ENCODE results near the gene DCAF10.

GRCh38 chr9:37769995-37770394 lies 30.6 kb upstream of the DCAF10 start:
- TF ChIP-seq CTCF (conservative IDR thresholded peaks at IDR 0.05; ENCODE audit: low read length) (no peak), EZH2phosphoT487 (IDR thresholded peaks at IDR 0.05; ENCODE audit: borderline replicate concordance, low read depth, low read length) (no peak)

Measured in OCI-LY7 (cell line).